GM19193 (cell line): Measurements from ENCODE around the gene PTPN5.

Experiments used
- POLR2A ChIP-seq: IDR thresholded peaks from 4 replicates; pipeline ENCODE4 v1.6.1; 2011; ENCODE audit not compliant: insufficient read depth, insufficient read length; ENCODE audit errors: extremely low read depth

The PTPN5 gene

DNA sequence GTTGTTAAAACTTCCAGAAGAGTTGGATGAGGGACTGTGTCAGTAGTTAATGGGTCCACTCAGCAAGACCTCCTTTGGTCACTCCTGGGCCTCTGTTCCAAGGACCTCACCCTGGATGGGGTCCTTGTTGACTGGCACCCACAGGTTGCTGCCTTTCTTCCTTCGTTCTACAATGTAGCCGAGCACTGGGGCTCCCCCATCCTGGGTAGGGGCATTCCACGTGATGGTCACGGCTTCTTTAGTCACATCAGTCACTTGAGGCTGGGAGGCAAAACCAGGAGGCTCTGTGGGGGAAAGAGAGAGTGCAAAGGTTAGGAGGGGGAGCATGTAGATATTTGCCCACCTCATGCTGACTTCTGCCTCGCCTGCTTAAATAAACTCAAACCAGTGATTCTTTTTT is 81.1 kb downstream of the PTPN5 start:
- no peak for TF ChIP-seq POLR2A

DNA sequence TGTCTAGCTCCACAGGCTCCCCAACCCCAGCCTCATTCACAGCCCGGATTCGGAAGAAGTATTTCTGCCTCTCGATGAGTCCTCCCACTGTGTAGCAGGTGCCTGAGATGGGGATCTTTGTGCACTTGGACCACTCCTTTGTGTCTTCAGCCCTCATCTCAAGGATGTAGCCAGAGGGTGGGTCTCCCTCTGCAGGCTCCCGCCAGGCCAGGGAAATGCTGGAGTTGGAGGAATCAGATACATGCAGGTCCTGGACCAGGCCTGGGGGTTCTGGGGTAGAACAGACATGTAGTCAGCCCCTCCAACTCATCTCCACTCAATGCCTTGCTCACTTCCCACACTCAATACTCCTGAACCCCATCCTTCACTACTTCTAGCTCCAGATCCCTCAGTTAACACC is 82.2 kb downstream of the PTPN5 start:
- no peak for TF ChIP-seq POLR2A

DNA sequence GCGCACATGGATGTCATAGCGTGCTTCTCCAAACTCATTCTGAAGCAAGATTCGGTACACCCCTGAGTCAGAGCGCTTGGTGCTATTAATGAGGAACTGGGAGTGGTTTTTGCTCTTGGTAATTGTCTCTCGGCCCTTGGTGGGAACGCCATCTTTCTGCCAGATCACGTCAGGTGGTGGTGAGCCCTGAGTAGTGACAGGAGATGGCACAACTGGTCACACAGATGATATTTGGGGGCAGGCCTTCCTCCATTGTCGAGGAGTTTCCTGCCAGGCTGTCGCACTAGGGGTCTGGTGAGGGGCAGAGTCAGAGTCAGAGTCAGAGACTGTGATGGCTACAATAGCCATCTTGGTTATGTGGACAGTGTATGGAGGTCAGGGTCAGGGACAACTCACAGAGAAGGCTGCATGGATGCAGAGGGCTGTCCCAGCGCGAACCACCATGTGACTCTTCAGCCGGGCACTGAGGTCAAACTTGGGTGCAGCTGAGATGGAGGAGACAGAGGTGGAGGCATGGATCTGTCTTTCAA is 83.7 kb downstream of the PTPN5 start:
- TF ChIP-seq POLR2A = no peak

DNA sequence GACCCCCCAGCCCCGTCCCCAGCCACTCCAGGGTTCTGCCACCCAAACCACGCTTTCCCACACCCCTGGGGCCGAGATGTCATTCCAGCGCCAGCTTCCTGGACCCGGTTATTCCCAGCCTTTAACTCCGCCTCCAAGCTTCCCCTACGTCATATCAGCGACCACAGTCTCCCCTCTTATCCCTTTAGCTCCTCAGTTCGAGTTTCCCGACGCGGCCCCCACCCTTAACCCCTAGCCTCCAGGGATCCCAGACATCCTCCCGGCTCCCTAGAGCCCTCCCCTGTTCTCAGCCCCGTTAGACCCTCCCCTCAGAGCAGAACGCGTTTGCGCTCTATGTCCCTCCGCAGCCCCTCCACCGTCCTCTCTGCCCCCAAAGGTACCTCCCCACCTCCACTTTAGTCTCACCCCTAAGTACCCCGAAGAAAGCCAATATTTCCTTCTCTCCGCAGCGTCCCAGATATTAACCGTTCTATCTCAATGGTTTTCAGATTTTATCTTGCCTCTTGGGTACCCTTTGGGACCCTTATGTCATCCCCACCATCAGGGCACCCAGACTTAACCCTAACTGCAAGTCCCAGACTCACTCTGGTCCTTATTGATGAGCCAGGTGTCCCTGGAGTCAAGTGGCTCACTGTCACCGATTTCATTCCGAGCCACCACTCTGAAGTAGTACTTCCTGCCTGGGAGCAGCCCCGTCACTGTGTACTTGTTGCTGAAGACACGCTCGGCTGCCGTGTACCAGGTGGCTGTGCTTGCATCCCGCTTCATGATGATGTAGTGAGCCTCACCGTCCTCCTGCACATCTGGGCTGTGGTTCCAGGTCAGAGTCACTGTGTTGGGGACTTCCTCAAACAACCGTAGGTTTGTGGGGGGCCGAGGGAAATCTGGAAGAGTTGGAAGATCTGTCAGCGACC is 85.0 kb downstream of the PTPN5 start:
- no peak for TF ChIP-seq POLR2A

DNA sequence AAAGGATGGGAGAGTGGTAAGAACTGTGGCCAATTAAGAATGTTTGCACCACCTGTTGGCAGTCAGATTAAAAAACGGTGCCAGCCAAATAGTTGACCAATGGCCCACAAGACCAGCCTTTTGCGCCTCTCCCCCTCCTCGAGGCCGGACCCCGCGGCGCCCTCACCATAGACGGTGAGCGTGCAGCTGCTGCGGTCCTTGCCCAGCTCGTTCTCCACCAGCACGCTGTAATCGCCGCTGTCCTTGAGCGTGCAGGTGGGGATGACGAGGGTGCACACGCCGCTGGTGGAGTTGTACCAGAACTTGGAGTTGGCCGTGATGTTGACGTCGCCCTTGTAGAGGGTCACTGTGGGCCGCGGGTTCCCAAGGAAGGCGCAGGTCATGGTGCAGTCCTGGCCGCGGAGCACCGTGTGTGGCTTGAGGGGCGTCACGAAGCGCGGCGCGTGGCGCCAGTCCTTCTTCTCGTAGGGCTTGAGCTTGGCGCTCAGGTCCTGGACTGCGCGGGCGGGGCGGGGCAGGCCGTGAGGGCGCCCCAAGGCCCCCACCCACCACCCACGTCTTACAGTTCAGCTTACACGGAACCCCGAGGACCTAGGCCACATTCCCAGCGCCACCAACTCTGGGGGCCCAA is 85.8 kb downstream of the PTPN5 start:
- TF ChIP-seq POLR2A = no peak

GRCh38 chr11:18704698-18705097 is 86.9 kb downstream of the PTPN5 start:
- TF ChIP-seq POLR2A = no peak

- no peak for TF ChIP-seq POLR2A
Observed at GRCh38 chr11:18704045-18704645, 87.5 kb downstream of the PTPN5 start.

DNA sequence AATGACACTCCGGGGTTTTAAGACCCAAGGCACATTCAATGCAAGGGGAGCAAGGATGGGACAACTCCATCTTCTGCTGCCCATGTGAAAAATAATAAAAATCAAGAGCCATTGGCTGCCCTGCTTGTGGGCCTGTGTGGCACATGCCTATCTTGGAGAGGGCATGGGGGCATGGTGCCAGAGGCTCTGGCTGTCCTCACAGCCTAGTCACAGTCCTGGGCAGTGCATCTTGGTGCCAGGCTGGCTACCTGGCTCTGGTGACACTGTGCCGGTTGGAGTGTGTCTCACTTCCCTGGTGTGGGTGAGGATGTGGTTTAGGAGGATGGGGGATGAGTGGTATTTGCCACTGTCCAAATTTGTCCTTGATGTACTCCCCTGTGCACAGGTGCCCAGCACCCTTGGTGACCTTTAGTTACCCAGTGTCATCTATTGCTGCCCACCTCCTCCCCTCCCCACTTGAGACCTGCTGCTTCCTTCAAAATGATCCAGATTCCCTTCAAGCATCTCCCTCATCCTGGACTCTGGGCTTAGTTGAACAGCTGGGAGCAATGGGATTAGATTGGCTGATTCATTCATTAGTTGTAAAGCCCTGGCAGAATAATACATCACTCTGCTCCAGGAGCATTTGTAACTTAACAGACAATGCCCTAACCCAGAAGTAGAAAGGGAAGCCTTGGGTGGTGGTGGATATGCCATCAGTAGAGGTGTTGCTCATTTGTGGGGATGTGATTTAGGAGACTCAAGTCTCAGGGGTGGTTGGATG is 88.4 kb downstream of the PTPN5 start:
- TF ChIP-seq POLR2A = no peak

DNA sequence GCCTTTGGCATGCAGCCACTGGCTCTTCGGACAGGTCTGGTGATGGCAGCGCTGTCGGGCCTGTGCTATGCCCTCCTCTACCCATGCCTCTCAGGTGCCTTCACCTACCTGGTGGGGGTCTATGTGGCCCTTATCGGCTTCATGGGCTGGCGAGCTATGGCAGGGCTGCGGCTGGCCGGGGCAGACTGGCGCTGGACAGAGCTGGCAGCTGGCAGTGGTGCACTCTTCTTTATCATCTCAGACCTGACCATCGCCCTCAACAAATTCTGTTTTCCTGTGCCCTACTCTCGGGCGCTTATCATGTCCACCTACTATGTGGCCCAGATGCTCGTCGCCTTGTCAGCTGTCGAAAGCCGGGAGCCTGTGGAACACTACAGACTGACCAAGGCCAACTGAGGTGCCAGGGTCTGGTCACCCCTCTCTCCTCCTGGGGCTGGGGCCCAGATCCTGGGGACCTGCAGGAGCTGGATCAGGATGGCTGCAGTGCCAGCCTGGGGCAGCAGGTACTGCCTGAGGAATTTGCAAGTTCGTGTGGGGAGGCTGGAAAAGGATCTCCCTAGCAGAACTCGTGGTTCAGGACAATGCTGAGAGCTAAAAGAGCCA is 89.9 kb downstream of the PTPN5 start:
- no peak for TF ChIP-seq POLR2A

DNA sequence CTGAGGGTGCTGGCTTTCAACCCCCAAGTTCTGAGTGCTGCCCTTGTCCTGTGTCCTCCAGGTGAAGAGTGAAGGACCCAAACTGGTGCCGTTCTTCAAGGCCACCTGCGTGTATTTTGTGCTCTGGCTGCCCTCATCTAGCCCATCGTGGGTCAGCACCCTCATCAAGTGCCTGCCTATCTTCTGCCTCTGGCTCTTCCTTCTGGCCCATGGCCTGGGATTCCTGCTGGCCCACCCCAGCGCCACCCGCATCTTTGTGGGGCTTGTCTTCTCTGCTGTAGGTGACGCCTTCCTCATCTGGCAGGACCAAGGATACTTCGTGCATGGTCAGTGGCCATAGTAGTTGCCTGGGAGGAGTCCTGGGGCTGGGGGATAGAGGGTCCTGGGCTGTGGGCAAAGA is 90.7 kb downstream of the PTPN5 start:
- TF ChIP-seq POLR2A = no peak

DNA sequence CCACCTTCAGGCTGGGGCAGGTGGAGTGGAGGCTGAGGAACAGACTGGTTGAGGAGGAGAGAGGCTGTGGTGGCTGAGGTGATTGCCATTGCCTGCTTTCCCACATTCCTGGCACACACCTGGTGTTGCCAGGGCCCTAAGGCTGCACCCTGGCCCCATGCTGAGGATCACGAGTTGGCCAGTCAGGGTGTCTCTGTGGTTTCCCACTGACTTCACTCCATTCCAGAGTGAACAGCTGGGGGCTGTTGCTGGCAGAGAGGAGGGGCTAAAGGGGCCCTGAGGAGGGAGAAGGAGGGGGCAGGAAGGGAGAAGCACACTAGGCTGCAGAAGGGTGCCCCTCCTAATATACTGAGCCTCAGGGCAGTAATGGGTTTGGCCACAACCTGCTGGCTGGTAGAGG is 91.2 kb downstream of the PTPN5 start:
- no peak for TF ChIP-seq POLR2A

GRCh38 chr11:18699848-18700261 is 91.7 kb downstream of the PTPN5 start:
- TF ChIP-seq POLR2A = no peak

DNA sequence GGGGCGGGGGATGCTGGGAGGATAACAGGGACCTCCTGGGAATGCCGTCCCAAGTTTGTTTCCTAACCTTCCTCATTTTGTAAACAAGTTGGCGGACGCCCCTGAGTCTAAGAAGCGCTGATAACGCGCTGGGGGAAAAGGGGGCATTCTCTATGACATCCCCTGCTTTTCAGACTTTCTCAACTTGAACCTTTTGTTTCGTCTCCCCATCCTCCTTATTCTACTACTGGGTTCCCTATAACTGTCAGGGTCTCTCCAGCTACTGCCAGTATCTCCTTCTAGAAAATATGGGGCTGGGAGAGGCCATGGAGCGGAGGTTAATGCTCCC is 92.4 kb downstream of the PTPN5 start:
- TF ChIP-seq POLR2A = no peak
